A549 (cell line): ENCODE measurements around the gene NECTIN1. TPM values are rescaled to one million over a fixed set of nuclear protein-coding genes. Genes with fewer than 3 reads are reported as not detected.

ENCODE experiments used
- ATAC-seq, 2 experiments: fragments of 200-7000 bp in 1 of 2; fragments of >200 bp in 1 of 2; cut with Nextera tagmentation in 1 of 2; cut with Tn5 transposase in 1 of 2; 3 replicates each; pipeline versions ENCODE4 v1.8.0 to v1.9.1; 2018 to 2020; ENCODE audit warnings: mild to moderate bottlenecking in 1 of 2, moderate library complexity in 1 of 2
- CTCF ChIA-PET: fragments of 300-600 bp; sonication (Branson Sonifier 250); formaldehyde crosslinking; extraction: SDS; loops from one replicate; lab custom pipeline; 2021; ENCODE audit warnings: antibody characterized with exemption, inconsistent platforms; lab: Yijun Ruan, JAX
- POLR2A ChIA-PET: fragments of 350-600 bp; formaldehyde crosslinking; extraction: SDS; loops from one replicate; lab custom pipeline; 2021; ENCODE audit warnings: antibody characterized with exemption, inconsistent platforms; lab: Yijun Ruan, JAX
- DNase-seq, 2 experiments: peaks; one replicate each; pipeline versions ENCODE4 v3.0.0 to v3.0.0-alpha.2; 2011 to 2016; ENCODE audit warnings: low read depth in 1 of 2, low spot score in 1 of 2
- FAIRE-seq: peaks from 2 replicates; lab custom pipeline; 2011; peaks lifted over from hg19 to GRCh38; lab: Jason Lieb, UNC
- H3K27ac ChIP-seq, 2 experiments: fragments of >200 bp; sonication (Bioruptor Twin); formaldehyde crosslinking; 3 replicates each; pipeline ENCODE4 v1.5.1; 2016 to 2017
- H3K4me1 ChIP-seq: fragments of >200 bp; sonication (Bioruptor Twin); formaldehyde crosslinking; 3 replicates; pipeline ENCODE4 v1.6.1; 2016
- H3K4me2 ChIP-seq: fragments of >200 bp; sonication (Bioruptor Twin); formaldehyde crosslinking; 3 replicates; pipeline ENCODE4 v1.6.1; 2016
- H3K4me3 ChIP-seq: fragments of >200 bp; sonication (Bioruptor Twin); formaldehyde crosslinking; 3 replicates; pipeline ENCODE4 v1.5.1; 2016
- H3K9me3 ChIP-seq: fragments of >200 bp; sonication (Bioruptor Twin); formaldehyde crosslinking; 3 replicates; pipeline ENCODE4 v1.6.1; 2016
- CBX2 ChIP-seq: fragments of 200-600 bp; sonication (generic); IDR thresholded peaks from 2 replicates; pipeline ENCODE4 v1.6.1; 2016; ENCODE audit warnings: low read depth, mild to moderate bottlenecking, borderline replicate concordance
- CBX8 ChIP-seq: fragments of 200-600 bp; sonication (generic); IDR thresholded peaks from 2 replicates; pipeline ENCODE4 v1.6.1; 2016
- CEBPB ChIP-seq, 2 experiments: fragments of >200 bp in 1 of 2; sonication (Bioruptor Twin) in 1 of 2; formaldehyde crosslinking in 1 of 2; IDR thresholded peaks; 2 replicates each; pipeline ENCODE4 v1.6.1; 2012 to 2016
- CHD2 ChIP-seq: fragments of 150-350 bp; IDR thresholded peaks from 2 replicates; pipeline ENCODE4 v1.6.1; 2014; ENCODE audit warnings: low read length; ENCODE audit not compliant: partially characterized antibody
- CHD4 ChIP-seq: fragments of 200-600 bp; sonication (generic); IDR thresholded peaks from 2 replicates; pipeline ENCODE4 v1.6.1; 2016; ENCODE audit warnings: antibody characterized with exemption, mild to moderate bottlenecking, borderline replicate concordance
- EHF ChIP-seq: fragments of 250-450 bp; sonication (Bioruptor Pico); IDR thresholded peaks from 2 replicates; pipeline ENCODE4 v1.5.0; 2020; ENCODE audit warnings: mild to moderate bottlenecking
- EHMT2 ChIP-seq: fragments of 200-600 bp; sonication (generic); IDR thresholded peaks from 2 replicates; pipeline ENCODE4 v1.6.1; 2016; ENCODE audit warnings: antibody characterized with exemption, low read depth, mild to moderate bottlenecking, moderate library complexity
- EP300 ChIP-seq, 2 experiments: fragments of >200 bp; sonication (Bioruptor Twin); formaldehyde crosslinking; IDR thresholded peaks; 2 replicates in 1 of 2; 3 replicates in 1 of 2; pipeline ENCODE4 v1.6.1; 2016 to 2017
- ESRRA ChIP-seq: fragments of 150-350 bp; IDR thresholded peaks from 2 replicates; pipeline ENCODE4 v1.6.1; 2014; ENCODE audit warnings: mild to moderate bottlenecking, low read length, borderline replicate concordance
- FOSL2 ChIP-seq, 2 experiments: fragments of 450-650 bp in 1 of 2; fragments of >200 bp in 1 of 2; sonication (Bioruptor Twin) in 1 of 2; formaldehyde crosslinking; IDR thresholded peaks; 2 replicates each; pipeline versions ENCODE4 v1.5.0 to v1.6.1; 2016 to 2020; ENCODE audit warnings: mild to moderate bottlenecking in 1 of 2, moderate library complexity in 1 of 2
- FOXS1 ChIP-seq: fragments of 250-450 bp; sonication (Bioruptor Pico); IDR thresholded peaks from 2 replicates; pipeline ENCODE4 v1.5.0; 2020; ENCODE audit warnings: mild to moderate bottlenecking, moderate library complexity
- HDAC2 ChIP-seq: fragments of 200-600 bp; sonication (generic); IDR thresholded peaks from 2 replicates; pipeline ENCODE4 v1.6.1; 2016
- HEYL ChIP-seq: fragments of 250-450 bp; sonication (Bioruptor Pico); IDR thresholded peaks from 2 replicates; pipeline ENCODE4 v1.8.0; 2021; ENCODE audit warnings: mild to moderate bottlenecking, moderate library complexity
- HOXB13 ChIP-seq: fragments of 250-450 bp; sonication (Bioruptor Pico); IDR thresholded peaks from 2 replicates; pipeline ENCODE4 v1.5.0; 2020; ENCODE audit warnings: low read depth, mild to moderate bottlenecking, moderate library complexity
- HOXB5 ChIP-seq: fragments of 250-450 bp; sonication (Bioruptor Pico); IDR thresholded peaks from 2 replicates; pipeline ENCODE4 v1.5.0; 2020; ENCODE audit warnings: mild to moderate bottlenecking, moderate library complexity
- KDM5A ChIP-seq: fragments of 200-600 bp; sonication (generic); IDR thresholded peaks from 2 replicates; pipeline ENCODE4 v1.6.1; 2016; ENCODE audit warnings: antibody characterized with exemption, mild to moderate bottlenecking
- NFE2L2 ChIP-seq: fragments of 150-350 bp; conservative IDR thresholded peaks from 2 replicates; pipeline ENCODE4 v1.6.1; 2014; ENCODE audit warnings: low read length
- POLR2A ChIP-seq: IDR thresholded peaks from 2 replicates; pipeline ENCODE4 v1.6.1; 2012; ENCODE audit warnings: mild to moderate bottlenecking, low read length
- RAD21 ChIP-seq, 2 experiments: fragments of >200 bp in 1 of 2; sonication (Bioruptor Twin) in 1 of 2; formaldehyde crosslinking in 1 of 2; IDR thresholded peaks in 1 of 2; conservative IDR thresholded peaks in 1 of 2; 2 replicates in 1 of 2; 3 replicates in 1 of 2; pipeline ENCODE4 v1.6.1; 2012 to 2018; ENCODE audit warnings: inconsistent platforms in 1 of 2
- SREBF2 ChIP-seq: fragments of 450-650 bp; IDR thresholded peaks from 2 replicates; pipeline ENCODE4 v1.6.1; 2014; ENCODE audit warnings: mild to moderate bottlenecking, moderate library complexity
- ZFP36 ChIP-seq: fragments of 450-650 bp; IDR thresholded peaks from 2 replicates; pipeline ENCODE4 v1.6.1; 2014; ENCODE audit warnings: borderline replicate concordance; ENCODE audit not compliant: partially characterized antibody
- ZNF302 ChIP-seq: fragments of 250-450 bp; sonication (Bioruptor Pico); IDR thresholded peaks from 2 replicates; pipeline ENCODE4 v1.9.0; 2021; ENCODE audit warnings: inconsistent platforms, mild to moderate bottlenecking, moderate library complexity
- WGBS: methylation state at CpG from one replicate; pipeline ENCODE4 v1.1.6; 2017; ENCODE audit errors: missing lambda C conversion rate; 5-methylcytosine and 5-hydroxymethylcytosine counted together
- polyA plus RNA-seq, 4 experiments: library from polyadenylated mRNA; depleted of rRNA in 3 of 4; stranded (reverse); fragments of >200 nt; fragmentation: RNase III in 1 of 4; extraction: RNeasy Plus Mini Kit Qiagen cat#74134 plus additional on column Dnase treatment in 1 of 4; gene quantifications; 2 replicates in 3 of 4; 3 replicates in 1 of 4; pipeline ENCODE4 v1.2.3, GENCODE V29; 2011 to 2017
- TF ChIP-seq, protein P1 (sequence below): IDR thresholded peaks from 2 replicates; pipeline ENCODE4 v1.6.1; 2012
- TF ChIP-seq, protein P2 (sequence below): IDR thresholded peaks from 2 replicates; pipeline ENCODE4 v1.6.1; 2012
- TF ChIP-seq, protein P3 (sequence below): fragments of 450-650 bp; IDR thresholded peaks from 2 replicates; pipeline ENCODE4 v1.6.1; 2014; ENCODE audit warnings: antibody characterized with exemption
- TF ChIP-seq, protein P4 (sequence below): IDR thresholded peaks from 2 replicates; pipeline ENCODE4 v1.6.1; 2012; ENCODE audit warnings: low read depth, borderline replicate concordance

The NECTIN1 gene
- polyA plus RNA-seq, 2 of the 4 experiments (the other 2 are of a cell fraction), result 2.2 to 5.5 TPM

DNA sequence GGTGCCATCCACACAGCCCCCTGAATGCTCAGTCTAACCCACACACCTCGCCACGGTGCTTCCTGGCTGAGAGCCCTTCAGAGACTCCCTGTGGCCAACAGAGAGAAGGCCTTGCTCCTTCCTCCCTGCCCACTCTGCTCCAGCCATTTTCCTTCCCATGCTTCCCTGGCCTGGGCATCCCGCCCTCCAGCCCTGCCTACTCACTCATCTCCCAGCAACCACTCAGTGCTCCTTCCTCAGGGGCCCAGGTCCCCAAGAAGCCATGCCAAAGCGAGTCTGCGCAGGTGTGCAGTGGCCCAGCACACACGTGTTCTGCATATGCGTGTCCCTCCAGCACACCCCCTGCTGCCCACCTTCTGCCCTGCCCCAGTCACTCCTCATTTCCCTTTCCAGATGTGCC is 56.4 kb downstream of the NECTIN1 start:
- Histone ChIP-seq H3K4me1 (no peaks in the 10 kb centered on the region), H3K4me3 (no peak overlapping the region), H3K9me3 (no peaks in the 10 kb centered on the region), H3K4me2 (no peak overlapping the region), H3K27ac (no peak overlapping the region)
- 93% methylated on average over 6 of the region's 7 CpGs for WGBS
- no peak for ATAC-seq
- POLR2A ChIA-PET, result no interaction called here
- no peak for FAIRE-seq
- DNase-seq, result no peak
- TF ChIP-seq HEYL (CRISPR knock-in tag) (no peak), CEBPB (IDR thresholded peaks at IDR 0.05) (no peak), KDM5A (no peak), RAD21 (conservative IDR thresholded peaks at IDR 0.05 in 1 of 2, IDR thresholded peaks at IDR 0.05 in 1 of 2) (no peak)
- CTCF ChIA-PET, result interaction anchor here (0.9 to 1.9 kb wide), 4 partner anchors 10 to 436 kb away, joined by 3 to 9 read pairs (median 5); partner anchors contain the start of gene NECTIN1

DNA sequence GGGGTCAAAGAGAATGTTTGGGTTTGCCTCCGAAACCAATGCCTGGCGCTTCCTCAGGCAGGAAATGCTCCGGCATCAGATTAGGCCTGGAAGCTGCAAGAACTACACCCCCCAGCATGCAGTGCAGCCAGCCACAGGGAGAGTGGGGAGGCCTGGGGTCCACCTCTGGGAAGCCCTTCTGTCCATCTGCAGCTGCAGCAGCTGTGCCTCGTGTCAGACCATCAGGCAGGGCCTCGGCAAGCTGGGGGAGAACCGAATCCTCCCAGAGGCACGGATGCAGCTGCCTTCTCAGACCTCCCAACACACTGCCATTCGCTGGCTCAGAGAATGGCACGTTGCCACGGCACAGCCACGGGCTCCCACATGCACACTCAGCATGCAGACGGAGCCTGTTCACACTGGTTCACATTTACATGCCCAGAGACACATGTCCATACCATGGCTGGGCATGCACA is 57.4 kb downstream of the NECTIN1 start:
- Histone ChIP-seq H3K27ac (no peak overlapping the region), H3K4me2 (no peak overlapping the region), H3K4me3 (no peak overlapping the region), H3K4me1 (no peaks in the 10 kb centered on the region), H3K9me3 (no peaks in the 10 kb centered on the region)
- ChIA-PET POLR2A (no interaction called here), CTCF (interaction anchor here (0.7 to 1.4 kb wide), 3 partner anchors 58 to 436 kb away, joined by 3 read pairs; partner anchors contain the start of gene NECTIN1)
- ATAC-seq (no peak), DNase-seq (no peak), FAIRE-seq (no peak)
- WGBS, result 75% methylated on average over 3 of the region's 12 CpGs
- no peak for TF ChIP-seq KDM5A
- no peak for TF ChIP-seq EHMT2
- no peak for TF ChIP-seq ESRRA
- no peak for TF ChIP-seq HDAC2
- TF ChIP-seq CHD4, result no peak
- no peak for TF ChIP-seq CBX8
- TF ChIP-seq NFE2L2, result no peak
- TF ChIP-seq CHD2, result no peak
- TF ChIP-seq, protein P1, sequence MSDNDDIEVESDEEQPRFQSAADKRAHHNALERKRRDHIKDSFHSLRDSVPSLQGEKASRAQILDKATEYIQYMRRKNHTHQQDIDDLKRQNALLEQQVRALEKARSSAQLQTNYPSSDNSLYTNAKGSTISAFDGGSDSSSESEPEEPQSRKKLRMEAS, result no peak
- TF ChIP-seq FOXS1 (CRISPR knock-in tag), result no peak
- TF ChIP-seq FOSL2 (IDR thresholded peaks at IDR 0.05), result no peak
- no peak for TF ChIP-seq FOSL2 (CRISPR knock-in tag; IDR thresholded peaks at IDR 0.05)
- no peak for TF ChIP-seq HOXB5 (CRISPR knock-in tag)
- no peak for TF ChIP-seq HOXB13 (CRISPR knock-in tag)
- TF ChIP-seq, protein P2, sequence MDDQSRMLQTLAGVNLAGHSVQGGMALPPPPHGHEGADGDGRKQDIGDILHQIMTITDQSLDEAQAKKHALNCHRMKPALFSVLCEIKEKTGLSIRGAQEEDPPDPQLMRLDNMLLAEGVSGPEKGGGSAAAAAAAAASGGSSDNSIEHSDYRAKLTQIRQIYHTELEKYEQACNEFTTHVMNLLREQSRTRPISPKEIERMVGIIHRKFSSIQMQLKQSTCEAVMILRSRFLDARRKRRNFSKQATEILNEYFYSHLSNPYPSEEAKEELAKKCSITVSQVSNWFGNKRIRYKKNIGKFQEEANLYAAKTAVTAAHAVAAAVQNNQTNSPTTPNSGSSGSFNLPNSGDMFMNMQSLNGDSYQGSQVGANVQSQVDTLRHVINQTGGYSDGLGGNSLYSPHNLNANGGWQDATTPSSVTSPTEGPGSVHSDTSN, result no peak
- no peak for TF ChIP-seq SREBF2
- TF ChIP-seq EHF (CRISPR knock-in tag), result no peak

DNA sequence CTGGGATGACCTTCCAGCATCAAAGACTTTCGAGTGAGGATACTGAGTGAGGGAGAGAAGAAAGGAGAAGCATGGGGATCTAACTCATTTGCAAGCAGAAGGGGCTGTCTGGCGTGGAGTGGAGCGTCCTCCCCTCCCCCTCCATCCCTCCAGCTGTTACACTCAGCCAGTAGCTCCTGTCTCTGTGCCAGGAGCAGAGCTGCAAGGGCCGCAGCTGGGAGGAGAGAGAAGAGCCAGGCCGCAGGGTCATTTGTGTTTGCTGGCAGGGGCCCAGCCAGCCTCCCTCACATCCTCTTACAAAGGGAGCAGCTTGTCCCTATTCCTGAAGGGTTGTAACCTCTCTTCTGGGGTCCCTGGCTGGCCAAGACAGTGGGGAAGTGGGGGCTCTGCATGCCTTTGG is 57.9 kb downstream of the NECTIN1 start:
- Histone ChIP-seq H3K4me2 (no peak overlapping the region), H3K4me3 (no peak overlapping the region), H3K9me3 (no peaks in the 10 kb centered on the region), H3K4me1 (no peaks in the 10 kb centered on the region), H3K27ac (no peak overlapping the region)
- FAIRE-seq (no peak), ATAC-seq (no peak), DNase-seq (no peak)
- CTCF ChIA-PET, result interaction anchor here (0.7 to 1.3 kb wide), 2 partner anchors 58 to 71 kb away, joined by 3 read pairs; partner anchors contain the start of gene NECTIN1
- TF ChIP-seq, protein P3, sequence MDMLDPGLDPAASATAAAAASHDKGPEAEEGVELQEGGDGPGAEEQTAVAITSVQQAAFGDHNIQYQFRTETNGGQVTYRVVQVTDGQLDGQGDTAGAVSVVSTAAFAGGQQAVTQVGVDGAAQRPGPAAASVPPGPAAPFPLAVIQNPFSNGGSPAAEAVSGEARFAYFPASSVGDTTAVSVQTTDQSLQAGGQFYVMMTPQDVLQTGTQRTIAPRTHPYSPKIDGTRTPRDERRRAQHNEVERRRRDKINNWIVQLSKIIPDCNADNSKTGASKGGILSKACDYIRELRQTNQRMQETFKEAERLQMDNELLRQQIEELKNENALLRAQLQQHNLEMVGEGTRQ, result no peak
- no peak for TF ChIP-seq FOXS1 (CRISPR knock-in tag)
- no peak for TF ChIP-seq CBX2
- no peak for TF ChIP-seq POLR2A
- TF ChIP-seq ZFP36, result no peak
- TF ChIP-seq, protein P4, sequence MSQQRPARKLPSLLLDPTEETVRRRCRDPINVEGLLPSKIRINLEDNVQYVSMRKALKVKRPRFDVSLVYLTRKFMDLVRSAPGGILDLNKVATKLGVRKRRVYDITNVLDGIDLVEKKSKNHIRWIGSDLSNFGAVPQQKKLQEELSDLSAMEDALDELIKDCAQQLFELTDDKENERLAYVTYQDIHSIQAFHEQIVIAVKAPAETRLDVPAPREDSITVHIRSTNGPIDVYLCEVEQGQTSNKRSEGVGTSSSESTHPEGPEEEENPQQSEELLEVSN, result no peak
- TF ChIP-seq EP300 (IDR thresholded peaks at IDR 0.05), result no peak
- TF ChIP-seq ZNF302 (CRISPR knock-in tag), result no peak
- POLR2A ChIA-PET, result no interaction called here
- 86% methylated on average over 4 of the region's 5 CpGs for WGBS
